BJ (cell line): ENCODE data around the gene ACTR5. TPM values are rescaled to one million over a fixed set of nuclear protein-coding genes. Genes with fewer than 3 reads are reported as not detected.
A peak's percentile ranks its signal among the peaks of the same experiment; 100 is the strongest.

ENCODE experiments used
- CTCF ChIA-PET: fragments of 350-600 bp; formaldehyde crosslinking; extraction: SDS; loops from one replicate; lab custom pipeline; 2021; ENCODE audit warnings: antibody characterized with exemption, inconsistent platforms; lab: Yijun Ruan, JAX
- POLR2A ChIA-PET: fragments of 300-600 bp; sonication (Branson Sonifier 250); formaldehyde crosslinking; extraction: SDS; loops from one replicate; lab custom pipeline; 2021; ENCODE audit warnings: antibody characterized with exemption; lab: Charles Lee
- DNase-seq: peaks from one replicate; pipeline ENCODE4 v3.0.0-alpha.2; 2011; ENCODE audit warnings: low read depth
- H3K27me3 ChIP-seq: 2 replicates; pipeline ENCODE4 v1.6.0; 2011; ENCODE audit warnings: low read length; ENCODE audit not compliant: control insufficient read depth, insufficient read depth
- H3K36me3 ChIP-seq: 2 replicates; pipeline ENCODE4 v1.5.1; 2011; ENCODE audit warnings: low read length; ENCODE audit not compliant: control insufficient read depth, insufficient read depth
- H3K4me3 ChIP-seq: 2 replicates; pipeline ENCODE4 v1.5.1; 2011; ENCODE audit warnings: low read depth, mild to moderate bottlenecking, control low read depth, low read length
- polyA plus RNA-seq: library from polyadenylated mRNA; depleted of rRNA; stranded (reverse); fragments of >200 nt; gene quantifications from 2 replicates; pipeline ENCODE4 v1.2.3, GENCODE V29; 2011
- TF ChIP-seq, protein P1 (sequence below): IDR thresholded peaks from 2 replicates; pipeline ENCODE4 v1.5.1; 2011; ENCODE audit warnings: low read depth, mild to moderate bottlenecking, control low read depth, inconsistent platforms, low read length, moderate library complexity; ENCODE audit not compliant: insufficient read depth

The ACTR5 gene
- polyA plus RNA-seq, 1 experiment = 5.4 TPM

DNA sequence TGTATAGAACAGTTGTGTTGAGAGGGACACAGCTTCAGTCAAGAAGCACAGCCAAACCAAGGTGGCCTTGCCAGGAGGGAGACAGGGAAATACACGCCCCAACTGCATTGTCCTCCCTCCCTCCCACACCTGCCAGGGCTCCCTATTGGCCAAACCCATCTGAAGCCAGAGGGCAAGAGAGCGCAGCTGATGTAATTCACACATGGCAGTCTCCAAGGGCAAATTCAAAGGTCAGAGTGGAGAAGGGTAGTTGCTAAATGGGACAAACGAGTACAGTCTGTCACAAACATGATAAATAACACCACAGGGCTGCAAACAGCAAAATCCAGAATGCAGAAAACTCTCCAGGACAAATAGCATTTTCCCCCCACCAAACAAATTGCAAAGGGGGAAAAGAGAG is 34.0 kb downstream of the ACTR5 start:
- no peaks in the 10 kb centered on the region for H3K36me3 ChIP-seq
- no peak overlapping the region for H3K4me3 ChIP-seq
- ChIA-PET CTCF (no interaction called here), POLR2A (no interaction called here)
- no peaks in the 10 kb centered on the region for H3K27me3 ChIP-seq
- TF ChIP-seq, protein P1, sequence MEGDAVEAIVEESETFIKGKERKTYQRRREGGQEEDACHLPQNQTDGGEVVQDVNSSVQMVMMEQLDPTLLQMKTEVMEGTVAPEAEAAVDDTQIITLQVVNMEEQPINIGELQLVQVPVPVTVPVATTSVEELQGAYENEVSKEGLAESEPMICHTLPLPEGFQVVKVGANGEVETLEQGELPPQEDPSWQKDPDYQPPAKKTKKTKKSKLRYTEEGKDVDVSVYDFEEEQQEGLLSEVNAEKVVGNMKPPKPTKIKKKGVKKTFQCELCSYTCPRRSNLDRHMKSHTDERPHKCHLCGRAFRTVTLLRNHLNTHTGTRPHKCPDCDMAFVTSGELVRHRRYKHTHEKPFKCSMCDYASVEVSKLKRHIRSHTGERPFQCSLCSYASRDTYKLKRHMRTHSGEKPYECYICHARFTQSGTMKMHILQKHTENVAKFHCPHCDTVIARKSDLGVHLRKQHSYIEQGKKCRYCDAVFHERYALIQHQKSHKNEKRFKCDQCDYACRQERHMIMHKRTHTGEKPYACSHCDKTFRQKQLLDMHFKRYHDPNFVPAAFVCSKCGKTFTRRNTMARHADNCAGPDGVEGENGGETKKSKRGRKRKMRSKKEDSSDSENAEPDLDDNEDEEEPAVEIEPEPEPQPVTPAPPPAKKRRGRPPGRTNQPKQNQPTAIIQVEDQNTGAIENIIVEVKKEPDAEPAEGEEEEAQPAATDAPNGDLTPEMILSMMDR = no peak
- DNase-seq = no peak

DNA sequence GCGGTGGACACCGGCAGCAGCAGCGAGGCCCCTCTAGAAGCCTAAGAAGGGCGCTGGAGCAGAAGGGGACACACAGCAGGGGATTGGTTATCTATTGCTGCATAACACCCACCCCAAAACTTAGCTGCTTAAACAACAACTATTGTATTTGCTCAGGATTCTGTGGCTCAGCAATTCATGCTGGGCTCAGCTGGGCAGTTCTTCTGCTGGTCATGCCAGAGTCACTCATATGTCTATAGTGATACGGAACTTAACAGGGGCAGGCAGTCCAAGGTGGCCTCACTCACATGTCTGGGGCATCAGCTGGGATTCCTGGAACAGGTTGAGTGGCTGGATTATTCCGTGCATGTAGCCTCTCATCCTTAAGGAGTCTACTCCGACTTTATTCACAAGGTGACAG is 39.6 kb downstream of the ACTR5 start:
- H3K4me3 ChIP-seq = no peak overlapping the region
- TF ChIP-seq, protein P1 = no peak
- no peak for DNase-seq
- ChIA-PET POLR2A (no interaction called here), CTCF (interaction anchor here (0.6 to 1.0 kb wide), 3 partner anchors 9 to 12 kb away, joined by 3 read pairs; no protein-coding TSS in a partner anchor)
- H3K36me3 ChIP-seq = no peaks in the 10 kb centered on the region
- H3K27me3 ChIP-seq = no peaks in the 10 kb centered on the region; the same call in 1 of the 2 replicates

DNA sequence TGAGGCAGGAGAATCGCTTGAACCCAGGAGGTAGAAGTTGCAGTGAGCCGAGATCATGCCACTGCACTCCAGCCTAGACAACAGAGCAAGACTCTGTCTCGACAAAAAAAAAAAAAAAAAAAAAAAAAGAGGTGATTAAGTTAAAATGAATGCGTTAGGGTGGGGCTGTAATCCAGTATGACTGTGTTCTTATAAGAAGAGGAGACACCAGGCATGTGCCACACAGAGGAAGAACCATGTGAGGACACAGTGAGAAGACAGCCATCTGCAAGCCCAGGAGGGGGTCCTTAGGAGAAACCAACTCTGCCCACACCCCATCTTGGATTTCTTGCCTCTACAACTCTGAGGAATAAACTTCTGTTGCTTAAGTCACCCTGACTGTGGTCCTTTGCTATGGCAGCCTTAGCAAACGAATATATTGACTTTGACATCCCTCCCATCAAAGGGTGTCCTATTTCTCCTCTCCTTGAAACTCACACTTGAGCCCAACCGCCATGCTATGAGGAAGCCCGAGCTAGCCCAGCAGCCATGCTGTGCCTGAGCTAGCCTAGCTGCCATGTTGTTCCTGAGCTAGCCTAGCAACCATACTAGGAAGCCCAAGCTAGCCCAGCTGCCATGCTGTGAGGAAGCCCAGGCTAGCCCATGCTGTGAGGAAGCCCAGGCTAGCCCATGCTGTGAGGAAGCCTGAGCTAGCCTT is 41.4 kb downstream of the ACTR5 start:
- Histone ChIP-seq H3K4me3 (no peak overlapping the region), H3K36me3 (no peaks in the 10 kb centered on the region), H3K27me3 (no peaks in the 10 kb centered on the region; the same call in none of the 2 replicates)
- peak; percentile 3 for DNase-seq
- ChIA-PET CTCF (interaction anchor here (0.6 to 2.9 kb wide), 13 partner anchors 10 to 290 kb away, joined by 3 to 27 read pairs (median 4); no protein-coding TSS in a partner anchor), POLR2A (no interaction called here)
- TF ChIP-seq, protein P1 = no peak

DNA sequence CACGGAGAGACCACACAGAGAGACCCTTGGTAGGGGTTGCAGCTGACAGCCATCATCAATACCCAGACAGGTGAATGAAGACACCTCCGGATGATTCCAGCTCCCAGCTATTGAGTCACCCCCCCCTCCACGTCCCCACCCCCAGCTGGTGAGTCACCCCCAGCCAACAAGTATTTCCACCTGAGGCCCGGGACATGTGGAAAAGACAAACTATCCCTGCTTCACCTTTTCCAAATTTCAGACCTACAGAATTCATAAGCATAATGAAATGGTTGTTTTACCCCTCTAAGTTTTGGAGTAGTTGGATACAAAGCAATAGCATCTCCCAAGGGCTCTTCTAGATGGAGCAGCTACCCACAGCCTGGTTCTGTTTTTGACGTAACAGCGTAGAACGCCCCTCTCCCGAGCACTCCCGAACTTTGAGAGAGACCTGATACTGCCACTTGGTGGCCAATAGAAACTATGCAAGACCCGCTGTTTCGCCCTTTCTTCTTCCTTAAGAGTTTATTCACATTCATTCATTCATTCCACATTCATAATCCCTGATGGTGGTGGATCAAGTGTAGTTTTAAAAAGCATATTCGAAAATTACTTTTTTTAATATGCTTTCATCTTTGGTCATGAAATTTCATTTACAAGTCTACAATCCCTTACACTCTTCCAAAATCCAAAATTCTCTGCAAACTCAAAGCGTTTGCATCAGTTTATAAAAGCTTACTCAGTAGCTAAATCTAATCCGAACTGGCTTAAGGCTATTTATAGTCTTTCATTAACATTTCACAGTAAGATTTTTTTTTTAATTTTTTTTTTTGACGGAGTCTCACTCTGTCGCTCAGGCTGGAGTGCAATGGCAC is 42.2 kb downstream of the ACTR5 start:
- Histone ChIP-seq H3K36me3 (no peaks in the 10 kb centered on the region), H3K27me3 (no peaks in the 10 kb centered on the region; the same call in none of the 2 replicates), H3K4me3 (no peak overlapping the region)
- CTCF ChIA-PET = interaction anchor here (0.6 to 2.9 kb wide), 14 partner anchors 9 to 291 kb away, joined by 3 to 27 read pairs (median 3); no protein-coding TSS in a partner anchor
- TF ChIP-seq, protein P1 = peak; percentile 66
- POLR2A ChIA-PET = no interaction called here
- no peak for DNase-seq

DNA sequence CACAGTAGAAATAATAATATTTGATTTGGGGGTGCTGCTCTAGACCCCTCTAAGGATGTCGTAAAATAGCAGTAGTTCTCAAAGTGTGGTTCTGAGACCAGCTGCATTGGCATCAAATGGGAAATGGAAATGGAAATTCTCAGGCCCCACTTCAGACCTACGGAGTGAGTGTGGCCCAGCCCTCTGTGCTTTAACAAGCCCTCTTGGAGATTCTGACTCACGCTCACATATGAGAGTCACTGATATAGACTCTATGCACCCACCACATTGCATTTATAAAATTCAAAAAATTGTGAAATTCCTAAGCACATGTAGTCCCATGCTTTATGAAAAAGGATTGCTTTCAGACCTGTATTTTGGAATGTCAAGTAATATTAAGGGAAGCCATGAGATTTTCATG is 43.0 kb downstream of the ACTR5 start:
- CTCF ChIA-PET = interaction anchor here (0.7 to 2.9 kb wide), 5 partner anchors 12 to 148 kb away, joined by 3 to 27 read pairs (median 10); no protein-coding TSS in a partner anchor
- POLR2A ChIA-PET = no interaction called here

More for the DNA sequence above, 43.0 kb downstream of the ACTR5 start:
- Histone ChIP-seq H3K36me3 (no peaks in the 10 kb centered on the region), H3K27me3 (no peaks in the 10 kb centered on the region; the same call in none of the 2 replicates), H3K4me3 (no peak overlapping the region)
- TF ChIP-seq, protein P1 = no peak
- DNase-seq = no peak
